ENCODE results near the gene COL16A1. TPM values are rescaled to one million over a fixed set of nuclear protein-coding genes. Genes with fewer than 3 reads are reported as not detected.
A peak's percentile ranks its signal among the peaks of the same experiment; 100 is the strongest.

COL16A1 gene
- total RNA-seq, 1 experiment from 2014 or later, result 6.2 TPM

GRCh38 chr1:31669786-31670592, 33.8 kb downstream of the COL16A1 start:
- peak overlapping the region; percentile 23 for H4K8ac ChIP-seq (replicated peaks; ENCODE audit: insufficient read length, low read depth, low read length)
- peak overlapping the region; percentile 27 for H3K4me2 ChIP-seq (ENCODE audit: insufficient read depth, insufficient read length, low read length)
- peak overlapping the region; percentile 34 for H3K18ac ChIP-seq (ENCODE audit: insufficient read length, low read depth, low read length)
- no peak overlapping the region for H3K9ac ChIP-seq (ENCODE audit: extremely low read depth, insufficient read length, low read length)
- no peaks in the 10 kb centered on the region for H3K79me1 ChIP-seq (ENCODE audit: insufficient read depth, low read depth, low read length, poor library complexity, severe bottlenecking)
- Mint-ChIP-seq H3K4me1 (peaks cover 27 to 32% of the 10 kb centered on the region in 2 experiments), H3K4me3 (peak overlapping the region; percentile 39 to 43; a peak in 4 of 5 replicates), H3K36me3 (ENCODE audit: insufficient read depth in 1 of 3, low read depth in 3 of 3) (no peaks in the 10 kb centered on the region), H3K27ac (peak overlapping the region in 1 of 3 experiments; percentile 1; a peak in 2 of 7 replicates), H3K27me3 (ENCODE audit: low read depth) (peaks cover 2% of the 10 kb centered on the region), H3K9me3 (no peaks in the 10 kb centered on the region; a peak in 1 of 5 replicates)
- H3K9me3 ChIP-seq (ENCODE audit: control insufficient read depth, low read depth, low read length), result no peaks in the 10 kb centered on the region
- no peak overlapping the region for H3K23ac ChIP-seq (ENCODE audit: insufficient read length, low read depth, low read length)
- H3K4ac ChIP-seq (ENCODE audit: low read depth, low read length), result no peak overlapping the region
- no peak overlapping the region for H2AK5ac ChIP-seq (ENCODE audit: insufficient read length, low read length)
- H3K56ac ChIP-seq (ENCODE audit: insufficient read length, low read depth, low read length), result no peak overlapping the region
- no peaks in the 10 kb centered on the region for H3K79me2 ChIP-seq (ENCODE audit: insufficient read depth, low read length)
- no peak overlapping the region for H4K5ac ChIP-seq (ENCODE audit: insufficient read length, low read depth, low read length)
- DNase-seq, result peak; percentile 59
- WGBS (ENCODE audit: extremely low coverage, insufficient read length, low lambda C conversion rate), result no CpG with 5 or more reads among the region's 30 CpGs
- no peak overlapping the region for H3K27ac ChIP-seq (ENCODE audit: insufficient read length, low read depth, low read length)
- no peaks in the 10 kb centered on the region; the same call in 1 of the 2 replicates for H3K4me1 ChIP-seq (ENCODE audit: insufficient read depth, low read length)
- H3K14ac ChIP-seq (ENCODE audit: insufficient read depth, low read length), result peak overlapping the region; percentile 41; the same call in 1 of the 2 replicates
- no peak overlapping the region for H3T11ph ChIP-seq (ENCODE audit: low read length)
- H4K91ac ChIP-seq (ENCODE audit: insufficient read length, low read depth, low read length), result no peak overlapping the region
- TF ChIP-seq CTCF (conservative IDR thresholded peaks at IDR 0.05), result peak; percentile 28; the same call in 1 of the 3 replicates
- no peaks in the 10 kb centered on the region for H3K23me2 ChIP-seq (ENCODE audit: insufficient read length, low read depth, low read length, poor library complexity, severe bottlenecking)
- H2BK20ac ChIP-seq (ENCODE audit: low read depth, low read length, poor library complexity, severe bottlenecking), result no peak overlapping the region
- no peak overlapping the region for H2AFZ ChIP-seq (ENCODE audit: low read length)
- H2BK120ac ChIP-seq (ENCODE audit: low read depth, low read length, poor library complexity, severe bottlenecking), result no peak overlapping the region
- no peaks in the 10 kb centered on the region for H4K20me1 ChIP-seq (ENCODE audit: control insufficient read depth, insufficient read depth, insufficient read length)
- no peaks in the 10 kb centered on the region for H3K27me3 ChIP-seq (ENCODE audit: insufficient read depth, low read length)
- H2BK12ac ChIP-seq (ENCODE audit: insufficient read length, low read depth, low read length), result no peak overlapping the region
- H2BK15ac ChIP-seq (ENCODE audit: low read depth, low read length), result no peak overlapping the region
- H2BK5ac ChIP-seq (ENCODE audit: insufficient read length, low read length), result no peak overlapping the region

Data from H9 (cell line).